CD14-positive monocyte (primary cell): Measurements from ENCODE around the gene MUC13. TPM values are rescaled to one million over a fixed set of nuclear protein-coding genes. Genes with fewer than 3 reads are reported as not detected.

Experiments
- DNase-seq, 3 donors: peaks; one replicate each; pipeline ENCODE4 v3.0.0-alpha.2; 2011 to 2022
- H2AFZ ChIP-seq: 2 replicates; pipeline ENCODE4 v1.6.0; 2012; ENCODE audit warnings: mild to moderate bottlenecking, low read depth, low read length, inconsistent platforms; ENCODE audit not compliant: insufficient read depth, poor library complexity, severe bottlenecking
- H3K27ac ChIP-seq, 2 donors: 1 replicate in 1 of 2; 2 replicates in 1 of 2; pipeline ENCODE4 v1.5.1; 2012 to 2013; ENCODE audit warnings: low read length in 2 of 2, control low read depth in 1 of 2, inconsistent platforms in 1 of 2, low read depth in 1 of 2, mild to moderate bottlenecking in 1 of 2
- H3K27me3 ChIP-seq, 2 donors: one replicate each; pipeline versions ENCODE4 v1.6.0 to v1.6.1; 2011 to 2013; ENCODE audit warnings: low read length in 2 of 2; ENCODE audit not compliant: control insufficient read depth in 2 of 2, insufficient read depth in 2 of 2
- H3K36me3 ChIP-seq, 2 donors: replicated peaks in 1 of 2; 1 replicate in 1 of 2; 2 replicates in 1 of 2; pipeline versions ENCODE4 v1.5.1 to v1.6.1; 2012 to 2013; ENCODE audit warnings: low read length in 2 of 2, control low read depth in 1 of 2, inconsistent platforms in 1 of 2, mild to moderate bottlenecking in 1 of 2; ENCODE audit not compliant: insufficient read depth in 2 of 2, control insufficient read depth in 1 of 2
- H3K4me1 ChIP-seq, 2 donors: 1 replicate in 1 of 2; 2 replicates in 1 of 2; pipeline versions ENCODE4 v1.5.1 to v1.6.1; 2012 to 2013; ENCODE audit warnings: low read length in 2 of 2, control low read depth in 1 of 2, inconsistent platforms in 1 of 2, mild to moderate bottlenecking in 1 of 2, moderate library complexity in 1 of 2; ENCODE audit not compliant: insufficient read depth in 2 of 2, control insufficient read depth in 1 of 2
- H3K4me2 ChIP-seq: replicated peaks from 2 replicates; pipeline ENCODE3; 2012; ENCODE audit warnings: low read length, moderate library complexity, mild to moderate bottlenecking; ENCODE audit not compliant: poor library complexity, severe bottlenecking; ENCODE audit errors: extremely low read depth
- H3K4me3 ChIP-seq, 3 experiments: fragments of 200-600 bp in 1 of 3; sonication (generic) in 1 of 3; replicated peaks in 1 of 3; 1 replicate in 2 of 3; 2 replicates in 1 of 3; pipeline ENCODE4 v1.5.1; 2011 to 2013; ENCODE audit warnings: low read length in 3 of 3, mild to moderate bottlenecking in 3 of 3, control low read depth in 2 of 3, low read depth in 2 of 3, inconsistent platforms in 1 of 3, moderate library complexity in 1 of 3
- H3K79me2 ChIP-seq: 2 replicates; pipeline ENCODE4 v1.6.0; 2012; ENCODE audit warnings: mild to moderate bottlenecking, control low read depth, inconsistent platforms, low read length, moderate library complexity; ENCODE audit not compliant: insufficient read depth
- H3K9ac ChIP-seq: 2 replicates; pipeline ENCODE4 v1.6.0; 2017; ENCODE audit warnings: low read length, mild to moderate bottlenecking; ENCODE audit not compliant: insufficient read depth, poor library complexity, severe bottlenecking
- H3K9me3 ChIP-seq, 2 donors: replicated peaks in 1 of 2; 1 replicate in 1 of 2; 2 replicates in 1 of 2; pipeline versions ENCODE4 v1.5.1 to v1.6.1; 2012 to 2013; ENCODE audit warnings: low read length in 2 of 2, control low read depth in 1 of 2; ENCODE audit not compliant: control insufficient read depth in 1 of 2, insufficient read depth in 1 of 2
- H4K20me1 ChIP-seq: 2 replicates; pipeline ENCODE4 v1.6.0; 2012; ENCODE audit warnings: mild to moderate bottlenecking, low read length, control low read depth, moderate library complexity; ENCODE audit not compliant: insufficient read depth
- H3K27ac Mint-ChIP-seq, 7 donors: one replicate each; pipeline ENCODE4 v1.8.0; 2020; ENCODE audit warnings: mild to moderate bottlenecking in 7 of 7, mixed read lengths in 7 of 7, moderate library complexity in 6 of 7, inconsistent platforms in 2 of 7
- H3K27me3 Mint-ChIP-seq, 3 donors: one replicate each; pipeline ENCODE4 v1.8.0; 2021 to 2022; ENCODE audit warnings: low read depth in 3 of 3, mild to moderate bottlenecking in 3 of 3, mixed read lengths in 3 of 3, moderate library complexity in 3 of 3, inconsistent platforms in 1 of 3
- H3K36me3 Mint-ChIP-seq, 2 donors: one replicate each; pipeline ENCODE4 v1.8.0; 2020; ENCODE audit warnings: mixed read lengths in 2 of 2, inconsistent platforms in 1 of 2, mild to moderate bottlenecking in 1 of 2
- H3K4me1 Mint-ChIP-seq: one replicate; pipeline ENCODE4 v1.8.0; 2020; ENCODE audit warnings: mild to moderate bottlenecking, mixed read lengths
- H3K4me3 Mint-ChIP-seq, 2 donors: one replicate each; pipeline ENCODE4 v1.8.0; 2020; ENCODE audit warnings: mild to moderate bottlenecking in 2 of 2, mixed read lengths in 2 of 2, moderate library complexity in 1 of 2
- H3K9me3 Mint-ChIP-seq, 7 donors: one replicate each; pipeline ENCODE4 v1.8.0; 2020 to 2022; ENCODE audit warnings: mixed read lengths in 7 of 7, mild to moderate bottlenecking in 6 of 7, moderate library complexity in 6 of 7, inconsistent platforms in 2 of 7
- CTCF ChIP-seq: fragments of 200-600 bp; IDR thresholded peaks from one replicate; pipeline ENCODE4 v1.8.0; 2022; ENCODE audit warnings: antibody characterized with exemption, mild to moderate bottlenecking
- WGBS: methylation state at CpG from one replicate; pipeline ENCODE4 v1.1.5; 2013; ENCODE audit warnings: missing lambda C conversion rate; ENCODE audit not compliant: insufficient coverage; 5-methylcytosine and 5-hydroxymethylcytosine counted together
- intact Hi-C, 2 donors: fragments of 100-400 bp; cut with micrococcal nuclease; formaldehyde crosslinking; loops; one replicate each; pipeline versions ENCODE4 v1.15.0 to v1.15.1; 2023
- polyA plus RNA-seq, 3 donors: library from polyadenylated mRNA; depleted of rRNA in 1 of 3; unstranded in 2 of 3; stranded (reverse) in 1 of 3; fragments of 300-500 nt in 2 of 3; fragments of >200 nt in 1 of 3; fragmentation: Illumina TruSeq in 2 of 3; gene quantifications; 1 replicate in 2 of 3; 2 replicates in 1 of 3; pipeline ENCODE4 v1.2.3, GENCODE V29; 2012 to 2021

Gene MUC13
- polyA plus RNA-seq, 3 donors: not detected

DNA sequence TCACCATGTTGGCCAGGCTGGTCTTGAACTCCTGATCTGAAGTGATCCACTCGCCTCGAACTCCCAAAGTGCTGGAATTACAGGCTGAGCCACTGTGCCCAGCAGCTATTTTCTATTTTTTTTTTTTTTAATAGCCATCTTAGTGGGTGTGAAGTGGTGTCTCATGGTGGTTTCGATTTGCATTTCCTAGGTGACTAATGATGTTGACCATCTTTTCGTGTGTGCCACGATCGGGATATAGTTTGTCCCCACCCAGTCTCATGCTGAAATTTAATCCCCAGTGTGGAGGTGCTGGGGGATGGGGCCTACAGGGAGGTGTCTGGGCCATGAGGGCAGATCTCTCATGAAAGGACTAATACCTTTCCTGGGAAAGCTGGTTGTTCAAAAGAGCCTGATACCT, 41.8 kb upstream of the MUC13 start:
- H3K4me3 Mint-ChIP-seq: no peak overlapping the region

DNA sequence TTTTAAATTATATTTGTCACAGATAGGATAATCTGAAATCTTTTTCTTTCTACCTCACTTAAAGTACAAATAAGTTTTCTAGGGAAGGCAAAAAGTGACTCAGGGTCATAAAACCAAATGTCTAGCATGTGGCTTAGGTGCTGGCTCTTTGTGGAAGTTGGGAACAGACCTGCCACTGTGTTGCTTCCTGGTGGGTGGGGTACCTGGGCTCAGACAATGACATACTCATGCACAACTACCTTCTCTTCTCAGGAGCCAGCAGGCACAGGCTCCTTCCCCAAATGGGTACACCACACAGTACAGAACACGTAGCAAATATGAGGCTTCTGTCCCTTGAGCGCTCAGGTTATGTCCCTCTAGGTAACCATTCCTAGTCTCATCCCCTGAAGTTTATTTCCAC, 40.1 kb upstream of the MUC13 start:
- Mint-ChIP-seq H3K36me3 (peaks cover 21 to 28% of the 10 kb centered on the region in 2 donors), H3K27me3 (peaks cover 0 to 3% (median 3%) of the 10 kb centered on the region in 3 donors), H3K9me3 (peaks cover 0 to 3% (median 0%) of the 10 kb centered on the region in 7 donors), H3K4me1 (no peaks in the 10 kb centered on the region), H3K4me3 (no peak overlapping the region), H3K27ac (no peak overlapping the region)
- intact Hi-C loops: no loop called here
- no peaks in the 10 kb centered on the region for H3K27me3 ChIP-seq
- H3K9me3 ChIP-seq: no peaks in the 10 kb centered on the region
- H3K9ac ChIP-seq: no peak overlapping the region
- H3K79me2 ChIP-seq: no peaks in the 10 kb centered on the region
- no peaks in the 10 kb centered on the region for H4K20me1 ChIP-seq
- H3K4me2 ChIP-seq: no peak overlapping the region
- H3K4me3 ChIP-seq: no peak overlapping the region
- no peaks in the 10 kb centered on the region for H3K4me1 ChIP-seq
- DNase-seq: no peak
- H2AFZ ChIP-seq: no peak overlapping the region
- H3K36me3 ChIP-seq: peaks cover 0 to 13% of the 10 kb centered on the region in 2 donors
- H3K27ac ChIP-seq: no peak overlapping the region
- no peak for TF ChIP-seq CTCF
- WGBS: 100% methylated on average over 1 of the region's 2 CpGs

More for the DNA sequence above, 41.8 kb upstream of the MUC13 start:
- no peaks in the 10 kb centered on the region for H4K20me1 ChIP-seq
- H3K4me1 Mint-ChIP-seq: no peaks in the 10 kb centered on the region
- no peak for DNase-seq
- no peaks in the 10 kb centered on the region for H3K79me2 ChIP-seq
- peaks cover 12 to 13% of the 10 kb centered on the region in 2 donors for H3K36me3 Mint-ChIP-seq
- no peak overlapping the region for H3K4me2 ChIP-seq
- H3K27ac Mint-ChIP-seq: peak overlapping the region in 1 of 7 donors; percentile 1
- intact Hi-C loops: no loop called here
- H3K9me3 ChIP-seq: no peaks in the 10 kb centered on the region
- no peak overlapping the region for H3K27ac ChIP-seq
- H3K4me1 ChIP-seq: no peaks in the 10 kb centered on the region
- 93% methylated on average over 2 of the region's 6 CpGs for WGBS
- no peak for TF ChIP-seq CTCF
- no peak overlapping the region for H3K4me3 ChIP-seq
- peaks cover 0 to 4% of the 10 kb centered on the region in 2 donors for H3K36me3 ChIP-seq
- H3K27me3 Mint-ChIP-seq: peaks cover 0 to 3% (median 0%) of the 10 kb centered on the region in 3 donors
- H3K27me3 ChIP-seq: no peaks in the 10 kb centered on the region
- H3K9me3 Mint-ChIP-seq: peaks cover 0 to 3% (median 0%) of the 10 kb centered on the region in 7 donors
- H3K9ac ChIP-seq: no peak overlapping the region
- no peak overlapping the region for H2AFZ ChIP-seq
